ENCODE results near the gene USP7.

Gene USP7

DNA sequence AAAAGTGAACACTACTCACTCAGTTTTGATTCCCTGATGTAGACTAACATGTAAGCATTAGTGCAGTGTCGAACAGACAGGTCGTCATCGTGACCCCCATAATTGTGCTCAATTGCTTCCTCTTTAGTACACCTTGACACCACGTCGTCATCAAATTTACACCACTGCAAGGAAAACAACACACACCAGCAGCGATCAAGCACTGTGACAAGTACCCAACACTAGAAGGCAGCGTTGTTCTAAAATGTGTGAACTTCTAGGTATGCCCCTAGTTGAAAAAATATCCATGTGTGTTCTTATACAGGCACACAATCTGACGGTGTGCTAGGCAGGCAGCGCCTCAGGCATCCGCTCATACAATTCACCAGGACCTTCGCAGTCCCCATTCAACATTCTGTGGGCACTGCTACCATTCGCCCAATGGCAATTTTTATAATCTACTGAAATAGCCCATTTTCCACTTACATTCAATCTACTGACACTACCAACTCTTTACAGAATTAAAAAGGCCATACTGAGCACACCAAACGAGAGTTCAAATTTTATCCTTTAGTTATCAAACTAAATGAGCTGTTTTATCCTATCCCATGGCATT lies 58.4 kb downstream of the USP7 start:
- Histone ChIP-seq H3K4me2 (no peak overlapping the region), H2AFZ (ENCODE audit: low read depth) (no peak overlapping the region), H3K4me3 (IDR thresholded peaks at IDR 0.05; ENCODE audit: insufficient read depth, low read depth, low read length) (no peak overlapping the region), H4K20me1 (ENCODE audit: insufficient read depth) (peaks cover 3% of the 10 kb centered on the region), H3K27me3 (ENCODE audit: insufficient read depth, low read depth) (no peaks in the 10 kb centered on the region), H3K9ac (no peak overlapping the region), H3K79me2 (ENCODE audit: insufficient read depth, low read depth) (peaks cover 74% of the 10 kb centered on the region; the same call in 1 of the 2 replicates), H3K4me1 (ENCODE audit: low read depth, poor library complexity, severe bottlenecking) (peaks cover 58% of the 10 kb centered on the region), H3K27ac (no peak overlapping the region; the same call in 1 of the 2 replicates), H3K36me3 (ENCODE audit: insufficient read depth) (peaks cover 36% of the 10 kb centered on the region; the same call in 1 of the 2 replicates)
- TF ChIP-seq, protein P1, sequence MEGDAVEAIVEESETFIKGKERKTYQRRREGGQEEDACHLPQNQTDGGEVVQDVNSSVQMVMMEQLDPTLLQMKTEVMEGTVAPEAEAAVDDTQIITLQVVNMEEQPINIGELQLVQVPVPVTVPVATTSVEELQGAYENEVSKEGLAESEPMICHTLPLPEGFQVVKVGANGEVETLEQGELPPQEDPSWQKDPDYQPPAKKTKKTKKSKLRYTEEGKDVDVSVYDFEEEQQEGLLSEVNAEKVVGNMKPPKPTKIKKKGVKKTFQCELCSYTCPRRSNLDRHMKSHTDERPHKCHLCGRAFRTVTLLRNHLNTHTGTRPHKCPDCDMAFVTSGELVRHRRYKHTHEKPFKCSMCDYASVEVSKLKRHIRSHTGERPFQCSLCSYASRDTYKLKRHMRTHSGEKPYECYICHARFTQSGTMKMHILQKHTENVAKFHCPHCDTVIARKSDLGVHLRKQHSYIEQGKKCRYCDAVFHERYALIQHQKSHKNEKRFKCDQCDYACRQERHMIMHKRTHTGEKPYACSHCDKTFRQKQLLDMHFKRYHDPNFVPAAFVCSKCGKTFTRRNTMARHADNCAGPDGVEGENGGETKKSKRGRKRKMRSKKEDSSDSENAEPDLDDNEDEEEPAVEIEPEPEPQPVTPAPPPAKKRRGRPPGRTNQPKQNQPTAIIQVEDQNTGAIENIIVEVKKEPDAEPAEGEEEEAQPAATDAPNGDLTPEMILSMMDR (conservative IDR thresholded peaks at IDR 0.05; ENCODE audit: low read depth, low read length), result no peak; the same call in 1 of the 2 replicates

DNA sequence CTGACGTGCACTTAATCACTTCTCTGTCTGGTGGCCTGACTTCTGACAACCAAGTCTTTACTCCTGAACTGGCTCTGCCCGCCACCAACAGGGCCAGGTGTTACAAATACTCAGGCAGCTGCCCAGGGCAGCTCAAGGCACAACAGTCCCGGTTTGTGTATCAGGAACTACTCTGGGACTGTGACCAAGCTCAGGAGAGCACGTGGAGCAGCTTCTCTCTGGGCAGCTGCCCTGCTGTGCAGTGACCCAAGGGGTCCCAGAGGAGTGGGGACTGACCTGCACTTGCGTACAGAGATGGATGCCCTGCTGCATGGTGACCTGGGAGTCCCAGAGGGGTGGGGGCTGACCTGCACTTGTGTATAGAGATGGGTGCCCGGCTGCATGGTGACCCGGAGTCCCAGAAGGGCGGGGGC lies 59.7 kb downstream of the USP7 start:
- peaks cover 10% of the 10 kb centered on the region for H4K20me1 ChIP-seq (ENCODE audit: insufficient read depth)
- TF ChIP-seq, protein P1 (conservative IDR thresholded peaks at IDR 0.05; ENCODE audit: low read depth, low read length), result no peak
- H3K4me2 ChIP-seq, result no peak overlapping the region
- peaks cover 61% of the 10 kb centered on the region; the same call in 1 of the 2 replicates for H3K79me2 ChIP-seq (ENCODE audit: insufficient read depth, low read depth)
- no peak overlapping the region for H3K9ac ChIP-seq
- no peaks in the 10 kb centered on the region for H3K27me3 ChIP-seq (ENCODE audit: insufficient read depth, low read depth)
- no peak overlapping the region for H2AFZ ChIP-seq (ENCODE audit: low read depth)
- H3K36me3 ChIP-seq (ENCODE audit: insufficient read depth), result peaks cover 33% of the 10 kb centered on the region; the same call in 1 of the 2 replicates
- no peak overlapping the region for H3K27ac ChIP-seq
- no peak overlapping the region for H3K4me3 ChIP-seq (IDR thresholded peaks at IDR 0.05; ENCODE audit: insufficient read depth, low read depth, low read length)
- H3K4me1 ChIP-seq (ENCODE audit: low read depth, poor library complexity, severe bottlenecking), result peaks cover 58% of the 10 kb centered on the region

DNA sequence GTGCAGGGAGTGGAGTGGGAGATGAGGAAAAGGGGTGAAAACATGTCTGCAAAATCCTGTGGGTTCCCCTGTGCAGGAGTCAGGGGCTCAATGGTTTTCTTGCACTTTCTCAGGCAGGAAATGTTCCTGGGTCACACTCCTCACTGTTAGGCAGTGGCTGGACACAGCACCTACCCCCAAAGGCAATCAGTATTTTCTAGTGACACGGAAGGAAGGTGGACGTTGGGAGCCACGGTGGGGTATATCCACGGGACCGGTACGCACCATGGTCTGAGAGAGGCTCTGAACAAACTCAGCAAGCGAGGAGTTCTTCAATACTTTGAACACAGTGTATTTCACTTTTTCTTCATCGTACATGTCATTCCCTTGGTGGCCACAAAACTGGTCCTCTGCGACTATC lies 60.7 kb downstream of the USP7 start:
- no peak overlapping the region for H3K9ac ChIP-seq
- no peak overlapping the region for H3K4me2 ChIP-seq
- no peak overlapping the region for H3K27ac ChIP-seq
- H4K20me1 ChIP-seq (ENCODE audit: insufficient read depth), result peaks cover 17% of the 10 kb centered on the region
- H3K79me2 ChIP-seq (ENCODE audit: insufficient read depth, low read depth), result peaks cover 59% of the 10 kb centered on the region; the same call in 1 of the 2 replicates
- peaks cover 35% of the 10 kb centered on the region; the same call in 1 of the 2 replicates for H3K36me3 ChIP-seq (ENCODE audit: insufficient read depth)
- no peaks in the 10 kb centered on the region for H3K27me3 ChIP-seq (ENCODE audit: insufficient read depth, low read depth)
- peaks cover 58% of the 10 kb centered on the region for H3K4me1 ChIP-seq (ENCODE audit: low read depth, poor library complexity, severe bottlenecking)
- TF ChIP-seq, protein P1 (conservative IDR thresholded peaks at IDR 0.05; ENCODE audit: low read depth, low read length), result no peak
- H3K4me3 ChIP-seq (IDR thresholded peaks at IDR 0.05; ENCODE audit: insufficient read depth, low read depth, low read length), result no peak overlapping the region
- no peak overlapping the region for H2AFZ ChIP-seq (ENCODE audit: low read depth)

DNA sequence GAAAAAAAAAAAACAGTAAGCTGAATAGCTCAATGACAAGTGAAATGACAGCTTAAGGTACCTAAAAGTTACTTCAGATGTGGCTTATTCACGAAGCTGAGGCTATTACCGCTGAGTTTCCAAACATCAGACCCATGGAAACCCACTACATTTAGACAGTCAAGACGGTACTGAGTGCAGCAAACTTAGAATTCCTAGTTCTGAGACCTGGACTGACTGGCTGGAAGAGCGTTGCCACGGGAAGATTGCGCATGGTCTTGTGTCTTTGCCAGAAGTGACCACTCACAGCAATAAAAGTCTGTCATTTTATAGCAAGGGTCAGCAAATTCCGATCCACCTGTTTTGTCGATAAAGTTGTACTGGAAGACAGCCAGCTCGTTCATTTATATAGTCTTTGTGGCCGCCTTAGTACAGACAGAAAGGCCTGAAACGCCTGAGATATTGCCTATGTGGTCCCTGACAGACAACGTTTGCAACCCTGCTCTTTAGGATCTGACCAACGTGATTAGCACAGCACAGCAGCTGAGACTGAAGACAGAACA lies 62.3 kb downstream of the USP7 start:
- no peaks in the 10 kb centered on the region for H3K27me3 ChIP-seq (ENCODE audit: insufficient read depth, low read depth)
- H3K79me2 ChIP-seq (ENCODE audit: insufficient read depth, low read depth), result peaks cover 49% of the 10 kb centered on the region; the same call in 1 of the 2 replicates
- no peak overlapping the region for H3K9ac ChIP-seq
- H3K27ac ChIP-seq, result peak overlapping the region; percentile 77; the same call in 1 of the 2 replicates
- no peak overlapping the region for H2AFZ ChIP-seq (ENCODE audit: low read depth)
- peaks cover 45% of the 10 kb centered on the region for H3K4me1 ChIP-seq (ENCODE audit: low read depth, poor library complexity, severe bottlenecking)
- H4K20me1 ChIP-seq (ENCODE audit: insufficient read depth), result peaks cover 17% of the 10 kb centered on the region
- peaks cover 37% of the 10 kb centered on the region; the same call in 1 of the 2 replicates for H3K36me3 ChIP-seq (ENCODE audit: insufficient read depth)
- peak overlapping the region; percentile 58; the same call in 1 of the 2 replicates for H3K4me2 ChIP-seq
- no peak overlapping the region for H3K4me3 ChIP-seq (IDR thresholded peaks at IDR 0.05; ENCODE audit: insufficient read depth, low read depth, low read length)
- TF ChIP-seq, protein P1 (conservative IDR thresholded peaks at IDR 0.05; ENCODE audit: low read depth, low read length), result no peak
